ENCODE data around the gene SLC9A4. TPM values are rescaled to one million over a fixed set of nuclear protein-coding genes. Genes with fewer than 3 reads are reported as not detected.

The SLC9A4 gene
- total RNA-seq, 1 donor from 2014 or later = not detected

DNA sequence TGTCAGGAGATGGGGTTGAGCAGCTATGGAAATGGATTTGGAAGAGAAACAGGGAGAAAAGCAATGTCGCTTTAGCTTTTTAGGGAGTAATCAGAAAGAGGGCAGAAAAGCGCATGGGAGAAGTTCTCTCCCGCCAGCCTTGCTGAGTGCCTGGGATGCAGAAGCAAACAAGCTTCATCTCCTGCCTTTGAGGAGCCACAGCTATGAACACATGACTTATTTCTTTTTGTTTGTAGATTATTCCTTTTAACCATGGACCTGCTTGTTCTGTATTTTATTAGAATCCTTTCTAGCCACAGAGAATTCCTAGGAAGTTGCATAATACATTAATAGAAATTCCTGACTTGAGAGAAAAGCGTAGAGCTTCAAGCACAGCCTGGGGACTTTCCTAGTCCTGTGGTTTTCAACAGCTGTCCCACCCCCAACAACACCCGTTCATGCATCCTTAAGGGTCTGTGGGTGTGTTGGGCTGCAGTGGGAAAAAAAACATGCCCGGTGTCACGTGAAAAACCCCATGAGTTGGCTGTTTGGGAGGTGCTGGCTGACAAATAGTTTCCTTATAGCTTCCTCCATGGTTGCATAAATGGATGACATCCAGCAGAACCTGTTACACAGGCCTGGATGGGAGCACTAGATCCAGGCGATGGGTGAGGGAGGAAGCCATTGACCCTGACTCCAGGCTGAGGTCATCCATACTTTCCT lies 14.9 kb downstream of the SLC9A4 start:
- ATAC-seq (ENCODE audit: poor library complexity) (no peak), DNase-seq (no peak)
- intact Hi-C loops (cut with DNase I) = no loop called here

- no peak for DNase-seq
- intact Hi-C loops (cut with DNase I) = no loop called here
- ATAC-seq (ENCODE audit: poor library complexity) = no peak
These were observed 16.6 kb downstream of the SLC9A4 start for GRCh38 chr2:102489646-102490045.

- ATAC-seq (ENCODE audit: poor library complexity) = no peak
- intact Hi-C loops (cut with DNase I) = no loop called here
- no peak for DNase-seq
These were observed 19.0 kb downstream of the SLC9A4 start for GRCh38 chr2:102492006-102492405.

- ATAC-seq (ENCODE audit: poor library complexity) (no peak), DNase-seq (no peak)
- intact Hi-C loops (cut with DNase I) = no loop called here
These were observed 21.5 kb downstream of the SLC9A4 start for GRCh38 chr2:102494570-102494969.

DNA sequence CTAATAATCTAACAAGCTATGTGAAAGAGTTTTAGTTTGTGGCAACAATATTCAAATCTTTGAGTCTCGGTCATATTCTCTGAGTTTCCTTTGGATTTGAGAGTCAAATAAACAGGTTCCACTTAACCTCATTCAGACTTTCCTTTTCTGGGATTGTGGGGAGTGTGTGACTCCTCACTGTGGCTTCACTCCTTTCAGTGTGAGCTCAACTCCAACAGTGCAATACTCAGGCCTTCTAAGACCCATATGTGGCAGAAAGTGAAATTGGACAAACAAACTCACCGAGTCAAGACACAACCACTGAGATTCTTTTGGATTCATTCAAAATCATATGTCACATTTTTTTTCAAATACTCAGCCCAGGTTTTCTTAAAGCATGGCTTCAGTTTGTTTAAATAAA lies 25.4 kb downstream of the SLC9A4 start:
- DNase-seq (no peak), ATAC-seq (ENCODE audit: poor library complexity) (no peak)
- intact Hi-C loops (cut with DNase I) = no loop called here

GRCh38 chr2:102499558-102499957 lies 26.5 kb downstream of the SLC9A4 start:
- DNase-seq (no peak), ATAC-seq (ENCODE audit: poor library complexity) (no peak)
- intact Hi-C loops (cut with DNase I) = no loop called here

- no peak for ATAC-seq (ENCODE audit: poor library complexity)
- intact Hi-C loops (cut with DNase I) = no loop called here
- no peak for DNase-seq
These were observed 29.6 kb downstream of the SLC9A4 start for GRCh38 chr2:102502576-102502975.

DNA sequence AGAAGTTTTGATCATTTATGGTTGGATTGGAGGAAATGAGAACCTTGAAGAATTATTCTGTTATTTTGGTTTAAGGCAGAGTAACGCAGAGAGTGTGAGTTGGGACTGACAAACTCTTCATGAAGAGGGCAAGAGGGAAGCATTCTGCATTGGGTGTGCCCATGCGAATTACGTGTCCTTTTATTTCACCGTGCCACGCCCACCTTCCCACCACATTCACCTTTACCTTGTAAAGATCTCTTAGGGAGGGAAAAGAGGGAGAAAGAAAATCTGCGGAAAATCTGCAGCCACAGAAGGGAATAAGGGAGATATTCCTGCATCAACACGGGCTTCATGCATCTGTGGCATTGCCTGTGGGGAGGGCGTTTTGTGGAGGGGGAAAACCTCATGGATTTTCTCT lies 31.8 kb downstream of the SLC9A4 start:
- ATAC-seq (ENCODE audit: poor library complexity) = no peak
- DNase-seq = no peak
- intact Hi-C loops (cut with DNase I) = no loop called here

- intact Hi-C loops (cut with DNase I) = no loop called here
- ATAC-seq (ENCODE audit: poor library complexity) (no peak), DNase-seq (no peak)
These were observed 32.3 kb downstream of the SLC9A4 start for GRCh38 chr2:102505290-102505689.

GRCh38 chr2:102506743-102507142 lies 33.7 kb downstream of the SLC9A4 start:
- no peak for DNase-seq
- intact Hi-C loops (cut with DNase I) = no loop called here
- ATAC-seq (ENCODE audit: poor library complexity) = no peak

DNA sequence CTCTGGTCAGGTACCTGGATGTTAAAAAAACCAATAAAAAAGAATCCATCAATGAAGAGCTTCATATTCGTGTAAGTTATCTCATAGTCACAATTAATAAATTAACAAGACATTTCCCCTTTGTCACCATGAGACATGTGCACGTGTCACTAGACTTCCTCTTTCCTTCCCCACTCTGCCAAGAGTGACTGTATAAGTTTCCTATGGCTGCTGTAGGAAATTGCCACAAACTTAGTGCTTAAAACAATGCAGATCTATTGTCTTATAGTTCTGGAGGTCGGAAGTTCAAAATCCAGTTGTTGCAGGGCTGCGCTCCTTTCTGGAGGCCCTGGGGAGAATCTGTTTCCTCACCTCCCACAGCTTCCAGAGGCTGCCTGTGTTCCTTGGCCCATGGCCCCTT lies 35.8 kb downstream of the SLC9A4 start:
- intact Hi-C loops (cut with DNase I) = no loop called here
- DNase-seq (no peak), ATAC-seq (ENCODE audit: poor library complexity) (no peak)

DNA sequence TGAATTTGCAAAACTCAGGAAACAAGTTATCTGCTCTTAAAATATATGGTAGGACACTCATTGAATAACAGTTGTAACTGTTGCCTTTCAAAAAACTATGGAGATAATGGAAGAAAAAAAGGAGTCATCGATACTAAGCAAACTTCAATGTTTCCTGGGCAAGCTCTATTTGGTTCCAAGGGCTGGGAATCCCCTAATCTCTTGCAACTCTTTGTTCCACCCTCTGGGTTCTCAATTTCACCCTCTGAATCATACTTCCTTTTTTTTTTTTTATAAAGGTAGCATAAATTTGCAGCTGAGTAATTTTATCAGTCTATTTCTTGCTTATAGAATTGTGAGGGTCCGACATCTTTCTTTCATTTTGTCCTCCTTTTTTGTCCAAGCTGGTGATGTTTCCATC lies 36.7 kb downstream of the SLC9A4 start:
- no peak for ATAC-seq (ENCODE audit: poor library complexity)
- intact Hi-C loops (cut with DNase I) = no loop called here

DNA sequence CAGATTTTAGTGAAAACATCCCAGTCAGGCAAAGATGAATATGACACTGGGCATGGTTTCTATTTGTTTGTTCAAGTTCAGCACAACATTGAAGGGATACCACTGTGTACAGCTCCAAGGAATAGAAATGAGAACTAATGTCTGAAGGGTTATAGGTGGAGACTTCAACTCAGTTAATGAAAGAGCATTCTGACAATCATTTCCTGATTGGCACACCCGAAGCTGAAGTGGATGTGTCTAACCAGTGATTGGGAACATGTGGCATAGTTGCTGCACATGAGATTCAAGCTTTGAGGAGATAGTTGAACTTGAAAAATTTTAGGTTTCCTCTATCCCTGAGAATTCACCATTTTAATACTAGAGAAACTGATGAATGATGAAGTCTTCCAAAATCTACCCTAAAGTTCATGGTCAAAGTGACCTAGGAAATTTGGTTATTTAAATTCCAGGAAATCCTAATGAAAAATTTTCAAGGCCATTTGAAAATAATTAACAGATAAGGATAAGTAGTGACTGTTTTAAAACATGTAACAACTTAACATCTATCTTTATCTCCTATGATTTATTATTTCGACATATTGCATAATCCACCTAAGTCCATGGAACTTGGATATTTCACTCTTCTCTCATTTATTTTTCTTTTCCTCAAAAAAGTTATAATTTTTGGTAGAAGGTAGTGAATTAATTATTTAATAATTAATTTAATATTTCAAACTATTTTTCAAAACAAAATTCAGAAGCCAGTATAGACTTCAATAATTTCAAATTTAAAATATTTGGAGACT lies 38.0 kb downstream of the SLC9A4 start:
- intact Hi-C loops (cut with DNase I) = no loop called here
- ATAC-seq (ENCODE audit: poor library complexity) = no peak

More for the DNA sequence above, 36.7 kb downstream of the SLC9A4 start:
- DNase-seq = no peak

DNA sequence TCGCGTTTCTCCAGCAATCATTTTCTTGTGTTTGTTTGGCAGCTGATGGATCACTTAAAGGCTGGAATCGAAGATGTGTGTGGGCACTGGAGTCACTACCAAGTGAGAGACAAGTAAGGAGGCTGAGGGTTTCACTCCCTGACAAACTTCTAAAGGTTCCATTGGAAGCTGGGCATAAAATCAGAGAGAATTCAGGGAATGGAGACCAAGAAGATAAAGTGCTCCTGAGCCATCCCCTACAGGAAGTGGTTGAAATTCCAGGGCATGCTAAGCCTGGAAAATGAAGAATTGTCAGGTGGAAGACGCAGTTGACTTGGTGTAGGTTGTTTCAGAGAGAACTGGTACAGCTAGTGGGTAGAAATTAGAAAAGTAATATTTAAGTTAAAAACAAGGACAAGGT lies 39.1 kb downstream of the SLC9A4 start:
- intact Hi-C loops (cut with DNase I) = no loop called here
- ATAC-seq (ENCODE audit: poor library complexity) = no peak

More for the DNA sequence above, 38.0 kb downstream of the SLC9A4 start:
- no peak for DNase-seq

GRCh38 chr2:102513355-102513939 lies 40.4 kb downstream of the SLC9A4 start:
- intact Hi-C loops (cut with DNase I) = no loop called here
- no peak for DNase-seq
- no peak for ATAC-seq (ENCODE audit: poor library complexity)

More for the DNA sequence above, 39.1 kb downstream of the SLC9A4 start:
- no peak for DNase-seq

DNA sequence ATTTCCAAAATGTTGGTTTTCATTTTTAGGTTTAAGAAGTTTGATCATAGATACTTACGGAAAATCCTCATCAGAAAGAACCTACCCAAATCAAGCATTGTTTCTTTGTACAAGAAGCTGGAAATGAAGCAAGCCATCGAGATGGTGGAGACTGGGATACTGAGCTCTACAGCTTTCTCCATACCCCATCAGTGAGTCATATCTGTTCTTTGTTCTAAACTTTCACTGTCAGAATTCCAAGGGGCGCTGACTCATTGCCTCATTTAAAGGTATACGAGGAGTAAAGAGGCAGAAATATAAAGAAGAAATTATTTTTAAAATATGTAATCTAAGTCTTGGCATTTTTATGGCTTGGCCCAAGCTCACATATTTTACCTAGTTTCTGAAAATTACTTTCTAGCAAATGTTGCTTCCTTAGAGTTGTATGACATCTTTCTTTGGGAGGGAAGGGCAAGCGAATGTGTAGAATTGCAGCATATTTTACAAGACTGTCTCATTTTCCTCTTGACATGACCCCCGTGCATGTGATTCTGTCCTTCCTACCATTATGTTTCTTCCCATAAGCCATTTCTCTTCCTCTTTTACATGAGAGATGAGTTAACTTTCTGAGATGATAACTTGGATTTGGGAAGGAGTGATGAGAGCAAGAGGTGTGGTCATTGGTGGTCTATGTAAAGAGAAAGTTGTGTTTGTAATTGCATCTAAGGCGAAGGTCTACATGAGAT lies 41.2 kb downstream of the SLC9A4 start:
- ATAC-seq (ENCODE audit: poor library complexity) = no peak
- intact Hi-C loops (cut with DNase I) = no loop called here
- no peak for DNase-seq

- intact Hi-C loops (cut with DNase I) = no loop called here
- ATAC-seq (ENCODE audit: poor library complexity) = no peak
- no peak for DNase-seq
These were observed 42.8 kb downstream of the SLC9A4 start for GRCh38 chr2:102515851-102516250.

GRCh38 chr2:102518170-102518569 lies 45.1 kb downstream of the SLC9A4 start:
- intact Hi-C loops (cut with DNase I) = no loop called here
- no peak for ATAC-seq (ENCODE audit: poor library complexity)

GRCh38 chr2:102520009-102520408 lies 47.0 kb downstream of the SLC9A4 start:
- intact Hi-C loops (cut with DNase I) = no loop called here
- no peak for DNase-seq
- no peak for ATAC-seq (ENCODE audit: poor library complexity)

More at GRCh38 chr2:102518170-102518569, 45.1 kb downstream of the SLC9A4 start:
- no peak for DNase-seq
